SK-N-SH (cell line): ENCODE data around the gene CFAP299. TPM values are rescaled to one million over a fixed set of nuclear protein-coding genes. Genes with fewer than 3 reads are reported as not detected.

Source experiments
- CTCF ChIA-PET: fragments of 300-600, 350-600 bp; formaldehyde crosslinking; extraction: SDS; loops from one replicate; lab custom pipeline; 2021; lab: Yijun Ruan, JAX
- POLR2A ChIA-PET: fragments of 350-600 bp; sonication (Branson Sonifier 250); formaldehyde crosslinking; extraction: SDS; loops from one replicate; lab custom pipeline; 2020; ENCODE audit warnings: antibody characterized with exemption, inconsistent platforms; lab: Yijun Ruan, JAX
- DNase-seq: peaks from one replicate; pipeline ENCODE4 v3.0.0; 2012
- H2AFZ ChIP-seq: fragments of 200-600 bp; sonication (generic); 2 replicates; pipeline ENCODE4 v1.8.1; 2016; ENCODE audit warnings: antibody characterized with exemption, mild to moderate bottlenecking, low read depth
- H3F3A ChIP-seq: fragments of 200-600 bp; sonication (generic); replicated peaks from 2 replicates; pipeline ENCODE3; 2016; ENCODE audit warnings: antibody characterized with exemption, mild to moderate bottlenecking; ENCODE audit not compliant: insufficient read depth
- H3K27ac ChIP-seq, 2 experiments: fragments of 200-500 bp in 1 of 2; fragments of 200-600 bp in 1 of 2; sonication (Bioruptor generic) in 1 of 2; sonication (generic), shearing (Covaris generic) in 1 of 2; 2 replicates each; pipeline versions ENCODE4 v1.5.1 to v1.6.1; 2014 to 2016; ENCODE audit warnings: low read depth in 2 of 2, inconsistent platforms in 1 of 2, low read length in 1 of 2, mild to moderate bottlenecking in 1 of 2, mixed read lengths in 1 of 2
- H3K27me3 ChIP-seq: fragments of 200-600 bp; sonication (generic), shearing (Covaris generic); 2 replicates; pipeline ENCODE4 v1.6.1; 2016; ENCODE audit warnings: mixed run types; ENCODE audit not compliant: insufficient read depth
- H3K36me3 ChIP-seq, 2 experiments: fragments of 200-500 bp in 1 of 2; fragments of 200-600 bp in 1 of 2; sonication (Bioruptor generic) in 1 of 2; sonication (generic) in 1 of 2; replicated peaks in 1 of 2; 2 replicates each; pipeline versions ENCODE3 to v1.5.1; 2014 to 2016; ENCODE audit warnings: low read length in 1 of 2, mild to moderate bottlenecking in 1 of 2; ENCODE audit not compliant: insufficient read depth in 2 of 2, control insufficient read depth in 1 of 2
- H3K4me1 ChIP-seq, 2 experiments: fragments of 200-500 bp in 1 of 2; fragments of 200-600 bp in 1 of 2; sonication (Bioruptor generic) in 1 of 2; sonication (generic), shearing (Covaris generic) in 1 of 2; 2 replicates each; pipeline versions ENCODE4 v1.5.1 to v1.6.1; 2014 to 2016; ENCODE audit warnings: low read depth in 1 of 2, low read length in 1 of 2, mixed run types in 1 of 2; ENCODE audit not compliant: insufficient read depth in 2 of 2, control insufficient read depth in 1 of 2
- H3K4me2 ChIP-seq: fragments of 200-600 bp; sonication (generic), shearing (Covaris generic); 2 replicates; pipeline ENCODE4 v1.6.1; 2017; ENCODE audit warnings: mixed run types
- H3K4me3 ChIP-seq, 2 experiments: fragments of 200-500 bp in 1 of 2; fragments of 200-600 bp in 1 of 2; sonication (Bioruptor generic) in 1 of 2; sonication (generic), shearing (Covaris generic) in 1 of 2; 2 replicates each; pipeline versions ENCODE4 v1.5.1 to v1.8.1; 2014 to 2016; ENCODE audit warnings: low read depth in 2 of 2, inconsistent platforms in 1 of 2, low read length in 1 of 2, mild to moderate bottlenecking in 1 of 2, mixed read lengths in 1 of 2, moderate library complexity in 1 of 2
- H3K79me2 ChIP-seq: fragments of 200-600 bp; sonication (generic); 2 replicates; pipeline ENCODE4 v1.8.1; 2017; ENCODE audit warnings: mild to moderate bottlenecking; ENCODE audit not compliant: insufficient read depth
- H3K9ac ChIP-seq: fragments of 200-600 bp; sonication (generic); 2 replicates; pipeline ENCODE4 v1.6.1; 2017; ENCODE audit warnings: mixed run types
- H3K9me2 ChIP-seq: fragments of 200-600 bp; sonication (generic); 2 replicates; pipeline ENCODE4 v1.6.1; 2017; ENCODE audit warnings: mixed run types
- H3K9me3 ChIP-seq: fragments of 200-600 bp; sonication (generic); 2 replicates; pipeline ENCODE4 v1.6.1; 2017; ENCODE audit warnings: mixed run types, mild to moderate bottlenecking, moderate library complexity
- H4K20me1 ChIP-seq: fragments of 200-600 bp; sonication (generic); 2 replicates; pipeline ENCODE4 v1.6.1; 2017; ENCODE audit warnings: mild to moderate bottlenecking, mixed run types; ENCODE audit not compliant: insufficient read depth
- ELF1 ChIP-seq: IDR thresholded peaks from 2 replicates; pipeline ENCODE4 v1.4.0; 2012
- EZH2phosphoT487 ChIP-seq: fragments of 200-600 bp; sonication (generic); IDR thresholded peaks from 2 replicates; pipeline ENCODE4 v1.6.1; 2017; ENCODE audit warnings: low read depth, mixed run types, mild to moderate bottlenecking, antibody characterized with exemption, moderate library complexity, borderline replicate concordance
- FOSL2 ChIP-seq: IDR thresholded peaks from 2 replicates; pipeline ENCODE4 v1.4.0; 2012; ENCODE audit warnings: low read depth, mild to moderate bottlenecking, moderate library complexity, borderline replicate concordance
- FOXJ3 ChIP-seq: sonication (generic); formaldehyde crosslinking; IDR thresholded peaks from 2 replicates; pipeline ENCODE4 v1.5.1; 2020; ENCODE audit warnings: mild to moderate bottlenecking, missing genetic modification reagents
- FOXM1 ChIP-seq: IDR thresholded peaks from 2 replicates; pipeline ENCODE4 v1.4.0; 2012; ENCODE audit warnings: low read depth, mild to moderate bottlenecking
- GATA2 ChIP-seq: sonication (generic); formaldehyde crosslinking; IDR thresholded peaks from 2 replicates; pipeline ENCODE4 v1.5.0; 2020; ENCODE audit warnings: mild to moderate bottlenecking, missing genetic modification reagents
- MEF2A ChIP-seq: IDR thresholded peaks from 2 replicates; pipeline ENCODE4 v1.4.0; 2012; ENCODE audit warnings: low read depth, borderline replicate concordance
- NFIC ChIP-seq: IDR thresholded peaks from 2 replicates; pipeline ENCODE4 v1.4.0; 2012; ENCODE audit warnings: borderline replicate concordance
- NRF1 ChIP-seq: IDR thresholded peaks from 2 replicates; pipeline ENCODE4 v1.6.1; 2012; ENCODE audit warnings: low read depth, mild to moderate bottlenecking, low read length
- RAD21 ChIP-seq: IDR thresholded peaks from 2 replicates; pipeline ENCODE4 v1.6.1; 2012; ENCODE audit warnings: mild to moderate bottlenecking, low read length
- RCOR1 ChIP-seq: fragments of 150-350 bp; IDR thresholded peaks from 2 replicates; pipeline ENCODE4 v1.6.1; 2017; ENCODE audit warnings: antibody characterized with exemption, low read length
- RXRA ChIP-seq: IDR thresholded peaks from 2 replicates; pipeline ENCODE4 v1.4.0; 2012; ENCODE audit warnings: low read depth, mild to moderate bottlenecking, borderline replicate concordance
- SMC3 ChIP-seq: IDR thresholded peaks from 2 replicates; pipeline ENCODE4 v1.6.1; 2012; ENCODE audit warnings: low read depth, low read length, improper control_type of control experiment
- TEAD4 ChIP-seq: IDR thresholded peaks from 2 replicates; pipeline ENCODE4 v1.4.0; 2012; ENCODE audit warnings: mild to moderate bottlenecking, borderline replicate concordance; ENCODE audit not compliant: insufficient read depth
- ZBTB33 ChIP-seq: IDR thresholded peaks from 2 replicates; pipeline ENCODE4 v1.4.0; 2012; ENCODE audit warnings: low read depth, borderline replicate concordance
- WGBS: methylation state at CpG from one replicate; pipeline ENCODE4 v1.1.6; 2017; ENCODE audit warnings: low lambda C conversion rate; 5-methylcytosine and 5-hydroxymethylcytosine counted together
- polyA plus RNA-seq, 3 experiments: library from polyadenylated mRNA; depleted of rRNA; stranded (reverse); fragments of >200 nt; gene quantifications; 2 replicates each; pipeline ENCODE4 v1.2.3, GENCODE V29; 2012
- TF ChIP-seq, protein P1 (sequence below): IDR thresholded peaks from 2 replicates; pipeline ENCODE4 v1.4.0; 2012; ENCODE audit warnings: low read depth
- TF ChIP-seq, protein P2 (sequence below): fragments of 150-350 bp; IDR thresholded peaks from 2 replicates; pipeline ENCODE4 v1.6.1; 2016; ENCODE audit warnings: mild to moderate bottlenecking, low read depth, low read length
- TF ChIP-seq, protein P3 (sequence below): IDR thresholded peaks from 2 replicates; pipeline ENCODE4 v1.6.1; 2012; ENCODE audit warnings: mild to moderate bottlenecking, low read depth, low read length, moderate library complexity

The CFAP299 gene
- polyA plus RNA-seq, 1 of the 3 experiments (the other 2 are of a cell fraction): 1.2 TPM

GRCh38 chr4:80586716-80587115 is 251.2 kb downstream of the CFAP299 start:
- H3K36me3 ChIP-seq: peaks cover 0 to 6% of the 10 kb centered on the region in 2 experiments
- H3K27me3 ChIP-seq: no peaks in the 10 kb centered on the region
- POLR2A ChIA-PET: no interaction called here
- WGBS: 41% methylated on average over 2 of the region's 2 CpGs
- H3K4me3 ChIP-seq: no peak overlapping the region
- no peaks in the 10 kb centered on the region for H4K20me1 ChIP-seq
- no peaks in the 10 kb centered on the region for H3F3A ChIP-seq
- no peaks in the 10 kb centered on the region for H3K4me1 ChIP-seq
- no peak for TF ChIP-seq ELF1
- no peak for TF ChIP-seq TEAD4
- TF ChIP-seq NFIC: no peak
- TF ChIP-seq RCOR1: no peak
- no peak for TF ChIP-seq SMC3
- no peak for TF ChIP-seq FOSL2
- TF ChIP-seq FOXM1: no peak
- TF ChIP-seq MEF2A: no peak
- H2AFZ ChIP-seq: no peak overlapping the region
- no peak overlapping the region for H3K4me2 ChIP-seq
- no peak overlapping the region for H3K27ac ChIP-seq
- CTCF ChIA-PET: no interaction called here
- H3K79me2 ChIP-seq: no peaks in the 10 kb centered on the region
- H3K9me2 ChIP-seq: no peaks in the 10 kb centered on the region
- H3K9ac ChIP-seq: no peak overlapping the region
- no peak for DNase-seq
- no peaks in the 10 kb centered on the region for H3K9me3 ChIP-seq

DNA sequence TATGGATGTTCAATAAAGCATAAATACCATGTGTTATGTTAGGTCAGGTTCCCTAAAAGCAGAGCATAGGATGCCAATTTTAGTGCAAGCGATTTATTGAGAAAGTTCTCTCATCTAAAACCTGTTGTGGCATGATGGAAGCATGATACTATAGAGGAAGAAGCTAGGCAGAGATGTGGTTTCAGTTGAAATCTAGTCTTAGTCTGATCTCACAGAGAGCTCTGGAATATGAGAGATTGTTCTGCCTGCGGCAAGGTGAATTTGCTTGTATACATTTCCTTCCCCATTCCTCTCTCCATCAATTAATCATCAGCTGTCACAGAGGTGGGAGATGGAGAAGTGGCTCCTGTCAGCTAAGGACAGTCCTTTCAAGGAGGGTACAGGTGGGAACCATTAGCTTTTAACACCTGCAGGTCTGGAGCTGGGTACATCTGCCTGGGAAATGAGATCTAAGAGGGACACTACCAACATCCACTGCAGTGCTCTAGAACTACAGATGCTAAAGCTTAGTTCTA is 252.4 kb downstream of the CFAP299 start:
- no peaks in the 10 kb centered on the region for H3K4me1 ChIP-seq
- no peak overlapping the region for H3K4me2 ChIP-seq
- H3F3A ChIP-seq: no peaks in the 10 kb centered on the region
- CTCF ChIA-PET: interaction anchor here (1.6 kb wide), 1 partner anchor 452 kb away, joined by 6 read pairs; no protein-coding TSS in a partner anchor
- H3K36me3 ChIP-seq: peaks cover 0 to 6% of the 10 kb centered on the region in 2 experiments
- H3K9me2 ChIP-seq: no peaks in the 10 kb centered on the region
- no peak overlapping the region for H3K4me3 ChIP-seq
- H3K9me3 ChIP-seq: no peaks in the 10 kb centered on the region
- H3K27me3 ChIP-seq: no peaks in the 10 kb centered on the region
- H3K79me2 ChIP-seq: no peaks in the 10 kb centered on the region
- no peak for DNase-seq
- no peak overlapping the region for H3K27ac ChIP-seq
- H2AFZ ChIP-seq: no peak overlapping the region
- no peaks in the 10 kb centered on the region for H4K20me1 ChIP-seq
- POLR2A ChIA-PET: no interaction called here
- no peak overlapping the region for H3K9ac ChIP-seq
- 31% methylated on average over 2 of the region's 2 CpGs for WGBS
- TF ChIP-seq EZH2phosphoT487 (no peak), FOXM1 (no peak), ZBTB33 (no peak), RAD21 (no peak), ELF1 (no peak), SMC3 (no peak), RXRA (no peak), NFIC (no peak), GATA2 (CRISPR knock-in tag) (no peak), FOSL2 (no peak), NRF1 (no peak), FOXJ3 (no peak)
- TF ChIP-seq, protein P1, sequence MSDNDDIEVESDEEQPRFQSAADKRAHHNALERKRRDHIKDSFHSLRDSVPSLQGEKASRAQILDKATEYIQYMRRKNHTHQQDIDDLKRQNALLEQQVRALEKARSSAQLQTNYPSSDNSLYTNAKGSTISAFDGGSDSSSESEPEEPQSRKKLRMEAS: no peak
- TF ChIP-seq, protein P2, sequence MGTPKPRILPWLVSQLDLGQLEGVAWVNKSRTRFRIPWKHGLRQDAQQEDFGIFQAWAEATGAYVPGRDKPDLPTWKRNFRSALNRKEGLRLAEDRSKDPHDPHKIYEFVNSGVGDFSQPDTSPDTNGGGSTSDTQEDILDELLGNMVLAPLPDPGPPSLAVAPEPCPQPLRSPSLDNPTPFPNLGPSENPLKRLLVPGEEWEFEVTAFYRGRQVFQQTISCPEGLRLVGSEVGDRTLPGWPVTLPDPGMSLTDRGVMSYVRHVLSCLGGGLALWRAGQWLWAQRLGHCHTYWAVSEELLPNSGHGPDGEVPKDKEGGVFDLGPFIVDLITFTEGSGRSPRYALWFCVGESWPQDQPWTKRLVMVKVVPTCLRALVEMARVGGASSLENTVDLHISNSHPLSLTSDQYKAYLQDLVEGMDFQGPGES: no peak
- TF ChIP-seq, protein P3, sequence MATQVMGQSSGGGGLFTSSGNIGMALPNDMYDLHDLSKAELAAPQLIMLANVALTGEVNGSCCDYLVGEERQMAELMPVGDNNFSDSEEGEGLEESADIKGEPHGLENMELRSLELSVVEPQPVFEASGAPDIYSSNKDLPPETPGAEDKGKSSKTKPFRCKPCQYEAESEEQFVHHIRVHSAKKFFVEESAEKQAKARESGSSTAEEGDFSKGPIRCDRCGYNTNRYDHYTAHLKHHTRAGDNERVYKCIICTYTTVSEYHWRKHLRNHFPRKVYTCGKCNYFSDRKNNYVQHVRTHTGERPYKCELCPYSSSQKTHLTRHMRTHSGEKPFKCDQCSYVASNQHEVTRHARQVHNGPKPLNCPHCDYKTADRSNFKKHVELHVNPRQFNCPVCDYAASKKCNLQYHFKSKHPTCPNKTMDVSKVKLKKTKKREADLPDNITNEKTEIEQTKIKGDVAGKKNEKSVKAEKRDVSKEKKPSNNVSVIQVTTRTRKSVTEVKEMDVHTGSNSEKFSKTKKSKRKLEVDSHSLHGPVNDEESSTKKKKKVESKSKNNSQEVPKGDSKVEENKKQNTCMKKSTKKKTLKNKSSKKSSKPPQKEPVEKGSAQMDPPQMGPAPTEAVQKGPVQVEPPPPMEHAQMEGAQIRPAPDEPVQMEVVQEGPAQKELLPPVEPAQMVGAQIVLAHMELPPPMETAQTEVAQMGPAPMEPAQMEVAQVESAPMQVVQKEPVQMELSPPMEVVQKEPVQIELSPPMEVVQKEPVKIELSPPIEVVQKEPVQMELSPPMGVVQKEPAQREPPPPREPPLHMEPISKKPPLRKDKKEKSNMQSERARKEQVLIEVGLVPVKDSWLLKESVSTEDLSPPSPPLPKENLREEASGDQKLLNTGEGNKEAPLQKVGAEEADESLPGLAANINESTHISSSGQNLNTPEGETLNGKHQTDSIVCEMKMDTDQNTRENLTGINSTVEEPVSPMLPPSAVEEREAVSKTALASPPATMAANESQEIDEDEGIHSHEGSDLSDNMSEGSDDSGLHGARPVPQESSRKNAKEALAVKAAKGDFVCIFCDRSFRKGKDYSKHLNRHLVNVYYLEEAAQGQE: no peak
